GM21723 (cell line): ENCODE measurements around the gene SIK3.

ENCODE experiments used
- ATAC-seq: cut with Tn5 transposase; IDR thresholded peaks from one replicate; pipeline ENCODE4 v1.9.1; 2021; ENCODE audit warnings: mild to moderate bottlenecking, moderate library complexity; ENCODE audit not compliant: unreplicated experiment

The SIK3 gene

DNA sequence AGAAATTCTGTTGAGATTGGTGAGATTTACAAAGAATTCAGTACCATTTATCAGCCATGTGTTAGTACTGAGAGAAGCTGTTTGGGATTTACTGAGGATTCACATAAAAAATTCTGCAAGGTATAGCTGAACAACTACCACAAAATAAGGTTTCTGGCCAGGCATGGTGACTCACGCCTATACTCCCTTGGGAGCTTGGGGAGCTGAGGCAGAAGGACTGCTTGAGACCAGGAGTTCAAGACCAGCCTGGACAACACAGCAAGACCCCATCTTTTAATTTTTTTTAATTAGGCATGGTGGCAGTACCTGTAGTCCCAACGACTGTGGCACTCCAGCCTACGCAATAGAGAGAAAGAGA, 86.7 kb downstream of the SIK3 start:
- no peak for ATAC-seq

DNA sequence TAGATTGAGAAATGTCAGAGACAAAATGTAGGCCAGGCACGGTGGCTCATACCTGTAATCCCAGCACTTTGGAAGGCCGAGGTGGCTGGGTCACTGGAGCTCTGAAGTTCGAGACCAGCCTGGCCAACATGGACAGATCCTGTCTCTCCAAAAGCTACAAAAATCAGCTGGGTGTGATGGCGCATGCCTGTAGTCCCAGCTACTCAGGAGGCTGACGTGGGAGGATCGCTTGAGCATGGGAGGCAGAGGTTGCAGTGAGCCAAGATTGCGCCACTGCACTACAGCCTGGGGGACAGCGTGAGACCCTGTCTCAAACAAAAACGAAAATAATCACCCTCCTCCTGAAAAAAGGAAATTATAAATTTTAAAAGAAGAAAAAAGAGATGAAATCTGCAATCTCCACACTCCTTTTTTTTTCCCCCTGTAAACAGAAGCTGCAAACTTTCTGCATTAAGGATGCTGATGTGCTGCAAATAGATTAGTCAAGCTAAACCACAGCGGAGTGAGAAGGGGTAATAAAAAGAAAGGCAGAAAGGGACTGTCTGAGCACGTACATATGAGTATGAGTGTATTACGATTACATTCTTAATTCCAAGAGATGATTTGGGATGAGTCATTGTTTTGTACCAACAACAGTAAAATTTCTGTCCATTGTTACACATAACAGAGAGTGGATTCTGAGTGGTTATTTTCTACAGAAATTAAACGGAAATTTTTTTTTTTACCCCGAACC, 87.3 kb downstream of the SIK3 start:
- ATAC-seq, result no peak

DNA sequence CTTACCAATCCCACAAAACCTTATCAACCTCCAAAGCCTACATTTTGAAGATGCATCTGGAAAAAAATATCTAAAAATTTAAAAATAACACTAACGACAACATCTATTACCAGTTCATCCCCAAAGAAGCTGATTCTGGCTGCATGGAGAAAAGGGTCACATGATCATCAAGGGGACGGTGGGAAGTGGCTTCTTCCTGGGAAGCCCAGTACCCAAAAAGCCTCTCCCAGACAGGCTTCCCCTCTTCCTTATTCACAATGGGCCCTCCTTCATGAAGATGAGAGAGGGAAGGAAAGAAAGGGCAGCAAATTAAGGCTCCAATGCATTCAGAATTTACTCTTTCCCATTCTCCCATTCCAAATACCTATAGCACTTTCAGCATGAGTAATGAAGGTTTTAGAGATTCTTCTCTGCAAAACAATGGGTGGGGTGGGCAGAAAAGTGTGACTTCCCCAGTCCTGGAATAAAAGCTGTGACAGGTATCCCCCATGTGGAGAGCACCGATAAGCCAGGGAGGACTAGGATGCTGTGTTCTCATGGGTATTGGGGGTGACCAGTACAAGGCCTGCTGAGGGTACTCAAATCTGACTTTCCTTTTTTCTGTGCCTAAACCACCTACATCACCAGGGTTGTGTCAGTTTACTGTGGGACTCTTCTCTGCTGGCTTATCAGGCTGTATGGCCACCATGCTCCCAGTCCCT, 88.2 kb downstream of the SIK3 start:
- ATAC-seq, result no peak

DNA sequence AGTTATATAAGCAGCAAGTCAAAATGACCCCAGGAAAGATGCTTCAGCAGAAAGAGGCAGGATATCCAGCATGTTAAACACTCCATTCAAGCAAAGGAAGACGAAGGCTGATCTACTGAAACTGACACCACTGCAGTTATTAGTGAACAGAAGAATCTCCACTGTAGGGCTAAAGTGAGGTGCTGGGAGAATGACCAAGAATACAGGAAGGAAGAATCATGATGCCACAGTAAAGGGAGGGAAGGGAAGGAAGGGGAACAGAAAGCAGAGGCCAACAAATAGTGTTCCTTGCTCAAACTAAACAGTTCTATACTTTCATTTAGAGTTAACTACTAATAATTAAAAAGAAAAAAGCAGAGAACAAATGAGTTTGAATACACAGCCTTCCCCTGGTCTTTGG, 92.5 kb downstream of the SIK3 start:
- no peak for ATAC-seq

DNA sequence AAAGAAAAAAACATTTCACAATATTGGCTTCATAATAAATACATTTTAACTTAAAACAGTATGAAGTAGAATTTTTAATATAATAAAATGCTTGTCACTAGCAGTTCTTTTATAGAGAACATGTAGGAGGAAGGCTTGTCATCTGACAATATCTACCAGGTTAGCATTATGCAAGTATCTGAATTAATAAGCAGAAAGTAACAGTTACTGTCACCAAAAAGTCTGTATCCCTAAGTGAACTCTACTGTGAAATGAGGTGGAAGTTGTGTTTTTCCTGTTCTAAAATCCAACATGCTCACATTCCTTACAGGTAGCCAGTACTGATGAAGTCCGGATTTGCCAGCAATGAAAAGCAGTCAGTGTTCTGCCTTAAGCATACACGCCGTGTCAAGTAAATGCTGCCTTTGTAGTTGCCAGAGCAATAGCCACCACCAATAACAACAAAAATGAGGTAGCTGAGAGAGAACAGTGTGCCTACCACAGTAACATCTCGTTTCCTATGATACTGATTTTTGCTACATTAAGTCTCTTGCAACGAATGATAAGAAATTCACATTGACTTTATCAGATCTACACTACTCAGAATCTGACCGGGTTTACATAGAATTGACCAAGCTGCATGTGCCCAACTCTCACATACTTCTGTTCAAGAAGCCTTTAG, 95.5 kb downstream of the SIK3 start:
- ATAC-seq, result no peak

DNA sequence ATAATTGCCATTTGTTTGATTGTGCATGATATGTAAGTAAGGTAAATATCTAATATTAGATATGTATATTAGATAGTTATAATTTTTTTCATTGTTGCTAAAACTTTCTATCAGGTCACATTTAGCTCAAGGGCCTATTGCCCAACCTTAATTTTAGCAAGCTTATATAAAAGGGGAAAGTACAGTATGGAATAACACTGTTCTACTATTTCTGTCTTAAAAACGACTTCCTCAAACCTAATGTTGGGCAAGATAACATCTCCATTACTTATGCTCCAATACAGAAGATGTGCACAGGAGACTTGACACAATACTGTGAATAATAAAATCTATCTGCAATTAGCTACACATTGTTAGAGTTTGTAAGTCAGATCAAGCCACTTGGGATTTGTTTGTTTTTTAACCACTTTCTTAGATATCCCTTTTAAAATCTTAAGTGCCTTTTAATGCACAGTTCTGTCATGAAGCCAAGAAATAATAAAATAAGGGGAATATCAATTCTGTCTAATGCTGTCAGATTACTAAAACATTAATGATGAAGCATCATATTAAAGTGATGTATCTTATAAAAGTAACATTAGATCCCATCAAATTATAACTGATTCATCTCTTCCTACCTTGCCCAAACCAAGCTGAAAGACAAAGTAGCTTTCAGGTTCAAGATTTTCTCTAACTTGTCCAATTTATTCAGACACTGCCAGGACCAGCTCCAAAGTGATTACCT, 98.1 kb downstream of the SIK3 start:
- ATAC-seq, result no peak

DNA sequence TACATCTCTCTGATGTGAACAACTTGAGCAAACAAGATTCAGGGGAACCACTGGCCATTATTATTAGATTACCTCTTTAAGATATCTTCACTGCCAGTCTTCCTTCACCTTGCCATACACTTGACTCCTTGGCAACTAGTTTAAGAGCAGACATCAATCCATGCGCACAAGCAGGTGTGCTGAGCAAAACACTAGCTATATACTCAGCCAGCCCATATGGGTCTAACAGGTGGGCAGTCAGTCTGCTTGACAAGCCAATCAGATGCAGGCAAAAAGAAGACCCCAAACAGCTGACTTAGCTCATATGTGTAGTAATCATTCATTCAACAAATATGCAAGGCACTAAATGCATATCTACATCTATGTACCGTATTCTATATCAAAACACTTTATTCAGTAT, 101.2 kb downstream of the SIK3 start:
- ATAC-seq, result no peak

DNA sequence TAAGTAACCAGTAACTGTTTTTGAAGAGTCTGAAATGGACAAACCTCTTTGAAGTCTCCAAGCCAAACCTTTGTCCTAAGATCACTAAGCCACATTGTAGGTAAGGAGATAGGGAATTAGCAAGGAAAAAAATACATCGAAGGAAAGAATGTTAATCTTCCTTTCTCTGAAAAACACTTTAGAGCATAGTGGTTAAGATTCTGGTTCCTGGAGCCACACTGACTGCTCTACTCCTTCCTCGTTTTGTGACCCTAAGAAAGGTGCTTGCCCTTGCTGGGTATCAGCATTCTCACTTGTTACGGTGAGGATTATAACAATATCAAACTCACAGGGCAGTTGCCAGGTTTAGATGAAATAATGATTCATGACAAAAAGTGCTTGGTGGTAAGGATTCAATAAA, 104.0 kb downstream of the SIK3 start:
- no peak for ATAC-seq

DNA sequence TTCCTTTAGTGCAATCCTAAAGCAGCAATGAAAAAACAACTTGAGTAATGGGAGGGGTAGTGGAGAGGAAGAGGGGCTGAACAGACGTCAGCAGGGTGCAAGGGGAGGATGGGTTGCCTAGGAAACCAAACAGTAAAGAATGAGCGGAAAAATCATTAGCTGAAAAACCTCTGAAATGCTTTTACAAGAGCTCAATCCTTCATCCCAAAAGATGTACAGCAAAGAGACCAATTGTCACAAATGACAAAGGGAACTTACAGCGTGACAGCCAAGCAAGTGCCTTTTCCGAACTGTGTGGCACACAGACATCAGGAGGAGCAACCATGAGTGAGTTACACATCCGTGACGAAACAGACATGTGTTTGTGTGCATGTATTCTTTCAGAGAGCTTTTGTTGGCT, 104.6 kb downstream of the SIK3 start:
- ATAC-seq, result no peak

DNA sequence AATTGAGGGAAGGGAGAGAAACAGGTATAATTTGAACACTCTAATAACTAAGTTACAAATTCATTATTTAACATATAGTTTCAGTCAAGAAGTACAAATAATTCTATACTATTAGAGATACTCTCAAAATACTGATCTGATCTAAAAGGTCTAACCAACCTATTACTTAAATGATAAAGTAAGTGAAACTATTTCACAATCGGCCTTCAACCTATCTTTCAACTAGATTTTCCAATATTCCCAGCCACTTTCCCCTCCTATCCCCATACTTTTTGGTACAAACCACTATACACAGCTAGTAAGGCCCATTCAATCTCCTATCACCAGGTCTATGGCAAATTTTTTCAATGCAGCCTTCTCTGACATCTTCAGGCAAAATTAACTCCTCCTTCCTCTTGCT, 106.7 kb downstream of the SIK3 start:
- no peak for ATAC-seq

DNA sequence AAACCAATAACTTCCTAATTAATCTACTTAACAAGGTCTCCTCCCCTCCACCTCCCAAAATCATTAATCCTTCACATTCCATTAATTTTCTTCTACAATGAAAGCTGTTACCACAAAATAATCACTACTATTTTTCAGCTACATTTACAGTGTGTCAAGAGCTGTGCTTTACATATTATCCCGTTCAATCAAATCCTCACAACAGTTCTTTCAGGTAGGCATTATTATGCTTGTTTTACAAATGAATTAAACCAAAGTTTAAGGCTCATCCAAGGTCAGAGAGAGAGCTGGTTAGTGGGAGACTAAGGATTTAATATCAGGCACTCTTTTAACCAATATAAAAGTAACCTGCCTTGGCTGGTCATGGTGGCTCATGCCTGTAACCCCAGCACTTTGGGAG, 107.4 kb downstream of the SIK3 start:
- no peak for ATAC-seq

DNA sequence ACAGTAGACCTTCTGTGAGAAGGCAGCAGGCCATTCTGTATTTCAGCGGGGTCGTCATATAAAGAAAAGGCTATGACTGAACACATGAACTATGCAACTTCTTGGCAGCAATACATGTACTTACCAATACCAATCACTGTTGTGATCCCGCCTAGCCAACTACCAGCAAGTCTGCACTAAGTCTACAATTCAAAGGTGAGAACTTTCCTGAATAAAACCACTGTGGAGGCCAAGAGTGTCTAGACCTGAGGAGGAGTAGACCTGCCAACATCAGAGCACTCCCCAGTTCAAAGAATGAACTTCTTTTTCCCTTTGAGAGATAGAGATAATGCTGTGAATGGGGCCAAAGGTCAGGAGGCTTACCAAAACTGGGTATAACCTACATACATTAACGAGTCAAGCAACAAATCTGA, 108.2 kb downstream of the SIK3 start:
- no peak for ATAC-seq

DNA sequence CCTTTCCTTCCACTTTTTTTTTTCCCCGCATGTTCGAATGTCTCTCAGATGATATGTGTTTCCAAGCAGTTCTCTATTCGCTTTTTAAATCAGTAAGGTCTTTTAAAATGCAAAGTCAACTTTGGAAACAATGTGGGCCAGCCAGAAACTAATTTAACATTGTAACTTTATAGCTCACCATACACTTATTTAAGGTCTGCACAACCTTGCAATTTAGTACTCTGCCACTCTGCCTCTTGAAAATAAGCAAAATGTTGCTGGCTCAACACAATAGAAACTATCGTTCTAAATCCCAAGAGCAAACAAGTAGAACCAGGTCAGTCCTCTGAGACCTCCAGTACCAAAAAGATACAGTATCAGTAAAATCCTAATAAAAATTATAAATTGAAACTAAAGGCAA, 109.0 kb downstream of the SIK3 start:
- no peak for ATAC-seq

DNA sequence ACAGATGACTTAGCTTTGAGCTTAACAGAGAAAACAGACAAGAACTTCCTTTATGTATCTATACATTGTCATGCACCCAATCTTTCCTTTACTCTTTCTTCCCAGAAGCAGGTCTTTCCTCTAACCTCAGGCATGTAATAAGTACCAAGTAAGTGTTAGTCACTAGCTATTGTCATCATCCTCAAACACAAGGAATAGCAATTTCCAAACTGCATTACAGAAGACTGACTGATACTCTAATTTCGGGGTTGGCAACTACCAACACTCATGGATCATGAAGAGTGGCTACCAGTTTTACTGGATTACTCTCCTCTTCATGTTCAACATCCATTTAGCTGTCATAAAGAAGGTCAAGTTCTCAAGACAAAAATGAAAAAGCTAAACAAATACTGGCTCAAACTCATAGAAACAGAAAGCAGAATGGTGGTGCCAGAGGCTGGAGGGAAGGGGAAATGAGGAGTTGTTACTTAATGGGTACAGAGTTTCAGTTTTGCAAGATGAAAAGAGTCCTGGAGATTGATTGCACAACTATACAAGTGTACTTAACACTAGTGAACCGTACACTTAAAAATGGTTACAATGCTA, 111.6 kb downstream of the SIK3 start:
- peak; percentile 71 for ATAC-seq

DNA sequence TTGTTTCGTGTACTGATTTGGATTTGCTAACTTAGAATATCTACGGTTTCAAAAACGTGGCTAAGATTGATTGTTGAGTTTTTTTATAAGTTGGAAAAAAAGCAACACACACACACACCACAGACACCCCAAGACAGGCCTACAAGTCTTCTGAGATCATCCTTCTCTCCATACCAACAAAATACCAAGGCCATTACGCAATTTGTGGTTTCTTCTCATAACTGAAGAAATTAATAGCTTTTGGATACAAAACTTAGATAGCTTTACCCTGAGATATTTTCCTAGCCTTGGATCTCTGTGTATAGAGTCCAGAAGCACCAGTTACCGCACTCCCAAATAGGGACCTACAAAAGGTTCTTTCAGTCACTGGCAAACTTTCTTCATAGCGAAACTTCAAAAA, 113.6 kb downstream of the SIK3 start:
- no peak for ATAC-seq

DNA sequence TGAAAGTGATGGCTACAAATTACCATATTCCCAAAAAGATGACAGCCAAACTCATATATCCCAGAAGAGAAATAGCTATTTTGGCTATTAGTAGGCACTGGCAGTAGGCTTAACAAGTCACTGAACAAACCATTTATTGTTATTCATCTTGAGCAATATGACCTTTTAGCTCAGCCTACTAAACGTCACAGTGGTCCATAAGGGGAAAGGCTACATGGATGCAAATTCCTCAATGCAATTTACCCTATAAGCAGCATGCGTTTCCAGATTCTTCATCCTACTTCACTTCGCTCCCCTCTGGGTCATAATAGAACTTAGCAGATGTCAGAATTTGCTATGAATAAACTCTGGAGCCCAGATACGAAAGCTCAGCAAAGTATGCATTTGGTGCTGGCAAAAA, 114.0 kb downstream of the SIK3 start:
- no peak for ATAC-seq

DNA sequence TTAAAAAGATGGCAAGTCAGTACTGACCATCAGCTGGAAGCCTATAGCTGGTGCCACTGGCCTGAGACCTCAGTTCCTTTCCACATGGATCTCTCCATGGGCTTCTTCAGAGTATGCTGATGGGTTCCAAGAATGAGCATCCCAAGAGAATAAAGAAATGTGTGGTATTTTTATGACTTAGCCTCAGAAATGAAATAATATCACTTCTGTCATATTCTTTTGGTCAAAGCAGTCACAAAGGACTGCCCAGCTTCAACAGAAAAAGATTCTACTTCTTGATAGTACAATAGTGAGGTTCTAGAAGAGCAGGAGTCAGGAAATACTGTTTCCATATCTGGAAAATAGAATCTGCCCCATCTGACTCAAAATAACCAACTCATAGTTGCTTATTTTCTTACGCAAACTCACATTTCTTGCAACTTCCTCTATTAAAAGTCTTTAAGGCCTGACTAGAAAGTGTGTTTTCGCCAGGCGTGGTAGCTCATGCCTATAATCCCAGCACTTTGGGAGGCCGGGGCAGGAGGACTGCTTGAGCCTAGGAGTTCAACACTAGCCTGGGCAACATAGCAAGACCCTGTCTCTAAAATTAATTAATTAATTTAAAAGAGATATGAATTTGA, 116.9 kb downstream of the SIK3 start:
- no peak for ATAC-seq

DNA sequence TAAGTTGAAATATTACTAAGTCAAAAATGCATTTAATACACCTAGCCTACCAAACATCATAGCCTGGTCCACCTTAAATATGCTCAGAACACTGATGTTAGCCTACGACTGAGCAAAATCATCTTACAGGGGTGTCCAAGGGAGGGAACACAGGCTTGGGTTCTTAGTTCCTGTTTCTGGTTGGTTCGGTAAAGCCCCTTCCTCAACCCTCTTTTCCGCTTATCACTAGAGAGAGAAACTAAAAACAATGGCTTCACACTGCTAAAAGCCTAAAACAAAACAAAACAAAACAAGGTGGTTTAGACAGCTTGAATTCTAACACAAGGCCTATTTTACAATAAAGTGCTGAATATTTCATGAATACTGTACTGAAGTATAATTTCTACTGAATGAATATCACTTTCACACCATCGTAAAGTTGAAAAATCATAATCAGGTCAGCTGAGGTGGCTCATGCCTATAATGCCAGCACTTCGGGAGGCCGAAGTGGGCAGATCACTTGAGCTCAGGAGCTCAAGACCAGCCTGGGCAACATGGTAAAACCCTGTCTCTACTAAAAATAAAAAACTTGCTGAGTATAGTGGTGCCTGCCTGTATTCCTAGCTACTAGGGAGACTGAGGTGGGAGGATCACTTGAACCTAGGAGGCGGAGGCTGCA, 118.0 kb downstream of the SIK3 start:
- ATAC-seq, result peak; percentile 93

DNA sequence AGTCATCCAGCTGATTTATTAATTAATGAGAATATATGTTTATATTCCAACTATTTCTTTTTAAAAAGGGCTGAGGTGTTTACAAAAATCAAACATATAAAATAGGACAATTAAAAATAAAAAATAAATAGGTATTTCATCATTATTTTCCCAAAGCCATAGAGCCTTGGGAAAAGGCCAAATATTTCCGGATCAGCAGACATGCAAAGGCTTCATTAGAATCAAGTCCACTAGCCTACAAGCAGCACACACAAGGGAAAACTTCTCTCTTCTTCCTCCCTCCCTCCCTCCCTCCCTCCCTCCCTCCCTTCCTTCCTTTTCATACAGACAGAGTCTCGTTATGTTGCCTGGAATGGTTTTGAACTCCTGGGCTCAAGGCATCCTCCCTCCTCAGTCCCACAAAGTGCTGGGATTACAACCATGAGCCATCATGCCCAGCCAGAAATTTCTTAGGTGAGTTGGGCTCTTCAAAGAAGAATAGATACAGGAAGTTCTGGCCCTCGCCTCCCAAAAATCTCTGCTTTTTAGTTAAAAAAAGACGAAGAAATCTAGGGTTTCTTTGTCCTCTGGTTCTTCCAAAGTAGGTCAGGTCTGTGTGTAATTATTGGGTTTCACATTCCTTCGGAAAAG, 121.2 kb downstream of the SIK3 start:
- no peak for ATAC-seq

DNA sequence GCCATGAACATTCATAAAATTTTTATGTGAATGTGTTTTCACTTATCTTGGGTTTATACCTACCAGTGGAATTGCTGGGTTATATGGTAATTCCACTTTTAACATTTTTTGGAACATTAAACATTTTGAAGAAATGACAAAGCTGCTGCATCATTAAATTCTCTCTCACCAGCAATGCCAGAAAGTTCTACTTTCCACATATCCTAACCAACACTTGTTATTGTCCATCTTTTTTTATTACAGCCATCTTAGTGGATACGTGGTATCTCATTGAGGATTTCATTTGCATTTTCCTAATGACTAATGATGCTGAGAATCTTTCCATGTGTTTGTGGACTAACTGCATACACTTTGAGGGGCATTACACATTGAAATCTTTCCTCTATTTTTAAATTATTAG, 122.6 kb downstream of the SIK3 start:
- no peak for ATAC-seq
